Cortex of kidney (tissue), 1 donor: ENCODE measurements around the gene CTDSP1.

Experiments used
- DNase-seq: peaks from one replicate; lab custom pipeline; 2025; lab: John Stamatoyannopoulos, UW

Gene CTDSP1, protein sequence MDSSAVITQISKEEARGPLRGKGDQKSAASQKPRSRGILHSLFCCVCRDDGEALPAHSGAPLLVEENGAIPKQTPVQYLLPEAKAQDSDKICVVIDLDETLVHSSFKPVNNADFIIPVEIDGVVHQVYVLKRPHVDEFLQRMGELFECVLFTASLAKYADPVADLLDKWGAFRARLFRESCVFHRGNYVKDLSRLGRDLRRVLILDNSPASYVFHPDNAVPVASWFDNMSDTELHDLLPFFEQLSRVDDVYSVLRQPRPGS

DNA sequence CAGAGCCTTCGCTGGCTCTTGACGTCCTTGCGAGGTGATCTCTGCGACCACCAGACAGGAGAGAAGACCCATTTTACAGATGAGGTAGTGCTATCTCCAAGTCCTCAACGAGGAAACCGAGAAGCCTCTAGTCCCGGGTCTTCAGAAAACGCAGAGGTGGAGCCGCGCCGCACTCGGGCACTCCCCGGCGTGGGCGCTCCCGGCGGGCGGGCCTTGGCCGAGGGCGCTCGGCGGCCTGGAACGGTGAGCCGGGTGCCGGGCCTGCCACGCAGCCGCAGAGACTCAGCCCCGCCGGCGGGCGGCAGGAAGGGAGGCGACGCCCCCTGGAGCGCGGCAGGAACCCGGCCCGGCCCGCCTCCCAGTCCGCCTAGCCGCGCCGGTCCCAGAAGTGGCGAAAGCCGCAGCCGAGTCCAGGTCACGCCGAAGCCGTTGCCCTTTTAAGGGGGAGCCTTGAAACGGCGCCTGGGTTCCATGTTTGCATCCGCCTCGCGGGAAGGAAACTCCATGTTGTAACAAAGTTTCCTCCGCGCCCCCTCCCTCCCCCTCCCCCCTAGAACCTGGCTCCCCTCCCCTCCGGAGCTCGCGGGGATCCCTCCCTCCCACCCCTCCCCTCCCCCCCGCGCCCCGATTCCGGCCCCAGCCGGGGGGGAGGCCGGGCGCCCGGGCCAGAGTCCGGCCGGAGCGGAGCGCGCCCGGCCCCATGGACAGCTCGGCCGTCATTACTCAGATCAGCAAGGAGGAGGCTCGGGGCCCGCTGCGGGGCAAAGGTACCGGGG lies at the start of gene CTDSP1:
Gene CTDSP1, plus strand, starts transcription at position 478 of the 776 bp plus-strand sequence. Its CDS starts 223 bp downstream, at position 701.
- DNase-seq = peak; percentile 93

DNA sequence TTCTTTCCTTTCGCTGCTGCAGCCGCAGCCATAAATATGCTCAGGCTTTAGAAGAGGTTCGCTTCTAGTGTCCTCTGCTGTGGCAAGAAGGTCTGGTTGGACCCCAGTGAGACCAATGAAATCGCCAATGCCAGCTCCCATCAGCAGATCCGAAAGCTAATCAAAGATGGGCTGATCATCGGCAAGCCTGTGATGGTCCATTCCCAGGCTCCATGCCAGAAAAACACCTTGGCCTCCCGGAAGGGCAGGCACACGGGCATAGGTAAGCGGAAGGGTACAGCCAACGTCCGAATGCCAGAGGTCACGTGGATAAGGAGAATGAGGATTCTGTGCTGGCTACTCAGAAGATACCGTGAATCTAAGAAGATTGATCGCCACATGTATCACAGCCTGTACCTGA lies 45.6 kb upstream of the CTDSP1 start:
- DNase-seq = no peak

DNA sequence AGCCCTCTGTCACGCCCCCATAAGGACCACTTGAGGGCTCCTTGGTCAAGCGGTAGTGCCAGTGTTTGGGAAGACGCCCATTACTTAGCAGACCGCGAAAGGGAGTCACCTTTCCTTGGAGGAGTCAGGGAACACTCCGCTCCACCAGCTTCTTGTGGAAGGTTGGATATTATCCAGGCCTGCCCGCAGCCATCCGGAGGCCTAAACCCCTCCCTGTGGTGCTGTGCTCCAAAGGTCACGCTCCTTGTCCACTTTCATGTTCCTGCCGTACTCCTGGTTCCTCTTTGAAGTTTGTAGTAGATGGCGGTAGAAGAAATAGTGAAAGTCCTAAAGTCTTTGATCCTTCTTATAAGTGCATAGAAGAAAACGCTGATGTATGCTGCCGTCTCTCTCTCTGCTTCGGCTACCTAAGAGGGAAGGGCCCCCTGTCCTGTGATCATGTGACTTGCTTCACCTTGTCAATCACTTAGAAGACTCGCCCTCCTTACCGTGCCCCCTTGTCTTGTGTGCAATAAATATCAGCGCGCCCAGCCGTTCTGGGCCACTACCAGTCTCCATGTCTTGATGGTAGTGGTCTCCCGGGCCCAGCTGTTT lies 44.7 kb upstream of the CTDSP1 start:
- DNase-seq = no peak

DNA sequence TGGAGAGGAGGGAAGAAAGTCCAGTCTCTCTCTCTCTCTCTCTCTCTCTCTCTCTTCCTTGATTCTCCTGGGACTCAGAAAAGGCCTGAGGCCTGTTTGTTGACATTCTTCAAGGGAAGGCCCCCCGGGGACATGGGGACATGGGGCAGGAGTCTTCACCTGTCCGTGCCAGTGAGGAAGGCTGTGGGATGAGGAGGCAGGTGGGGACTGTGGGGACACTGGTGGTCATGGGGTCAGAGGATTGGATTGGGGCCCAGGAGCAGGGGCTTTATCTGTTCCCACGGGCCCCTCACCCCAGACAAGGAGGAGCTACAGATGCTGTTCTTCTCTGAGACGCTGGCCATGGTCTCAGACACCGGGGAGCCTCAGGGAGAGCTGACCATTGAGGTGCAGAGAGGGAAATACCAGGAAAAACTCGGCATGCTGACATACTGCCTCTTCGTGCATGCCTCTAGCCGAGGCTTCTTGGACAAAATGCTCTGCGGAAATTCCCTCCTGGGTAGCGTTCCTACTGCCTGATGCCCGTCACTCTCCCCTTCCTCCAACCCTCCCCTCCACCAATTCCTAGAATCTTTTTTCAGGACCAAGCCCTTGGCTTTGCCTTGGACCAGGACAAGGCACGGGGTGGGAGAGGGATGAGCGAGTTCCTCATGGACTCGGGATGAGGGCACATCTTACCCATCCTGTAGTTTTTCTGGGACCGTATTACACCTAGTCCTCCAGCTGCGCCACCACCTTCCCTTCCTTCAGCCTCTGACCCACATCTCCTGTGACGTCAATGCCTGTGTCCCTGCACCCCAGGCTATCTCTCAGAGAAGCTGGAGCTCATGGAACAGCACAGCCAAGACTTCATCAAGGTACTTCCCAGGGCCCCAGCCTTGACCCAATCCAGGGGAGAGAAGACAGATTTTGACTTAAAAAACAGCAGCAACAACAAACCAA lies 42.2 kb upstream of the CTDSP1 start:
- DNase-seq = no peak

DNA sequence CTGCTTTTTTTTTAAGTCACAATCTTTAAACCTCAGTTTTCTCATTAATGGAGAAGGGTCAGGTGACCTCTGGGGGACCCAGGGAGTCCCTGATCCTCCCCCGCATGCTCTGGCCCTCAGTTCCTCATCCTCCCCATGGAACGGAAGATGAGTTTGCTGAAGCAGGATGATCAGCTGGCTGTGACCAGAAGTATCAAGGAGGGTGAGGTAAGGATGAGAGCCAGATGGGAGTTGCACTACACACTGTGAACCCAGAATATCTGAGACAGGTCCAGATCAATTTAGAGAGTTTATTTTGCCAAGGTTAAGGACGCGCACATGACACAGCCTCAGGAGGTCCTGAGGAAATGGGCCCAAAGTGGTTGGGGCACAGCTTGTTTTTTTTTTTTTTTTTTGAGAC lies 39.2 kb upstream of the CTDSP1 start:
- no peak for DNase-seq

DNA sequence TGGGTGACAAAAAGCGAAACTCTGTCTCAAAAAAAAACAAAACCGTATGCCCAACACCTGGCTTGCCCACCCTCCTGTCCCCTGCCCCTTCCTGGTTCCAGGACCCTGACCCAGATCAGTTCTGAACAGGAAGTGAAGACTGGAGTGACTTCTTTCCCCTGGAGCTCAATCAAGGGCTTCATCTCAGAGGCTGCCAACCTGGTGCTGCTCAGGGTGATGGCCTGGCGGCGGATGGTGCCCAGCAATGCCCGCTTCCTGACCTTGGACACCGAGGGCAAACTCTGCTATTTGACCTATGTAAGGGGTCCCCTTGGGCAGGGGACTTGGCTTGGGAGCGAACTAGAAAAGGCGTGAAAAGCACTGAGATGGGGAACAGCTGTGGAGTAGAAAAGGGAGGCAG lies 37.1 kb upstream of the CTDSP1 start:
- DNase-seq = no peak

DNA sequence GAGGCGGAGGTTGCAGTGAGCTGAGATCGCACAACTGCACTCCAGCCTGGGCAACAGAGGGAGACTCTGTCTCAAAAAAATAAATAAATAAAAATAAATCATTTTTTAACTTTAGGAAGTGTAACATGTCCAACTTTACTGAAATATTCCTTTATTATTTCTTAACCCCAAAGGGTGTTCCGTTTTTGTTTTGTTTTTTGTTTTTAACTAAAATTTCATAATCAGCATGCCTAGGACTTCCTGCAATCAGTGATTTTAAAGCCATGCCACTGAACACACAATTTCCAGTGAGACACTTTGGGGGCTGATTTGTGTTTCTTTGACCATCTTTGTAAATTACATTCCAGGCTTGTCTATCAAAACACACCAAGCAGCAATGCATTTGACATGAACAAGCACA lies 35.9 kb upstream of the CTDSP1 start:
- no peak for DNase-seq

DNA sequence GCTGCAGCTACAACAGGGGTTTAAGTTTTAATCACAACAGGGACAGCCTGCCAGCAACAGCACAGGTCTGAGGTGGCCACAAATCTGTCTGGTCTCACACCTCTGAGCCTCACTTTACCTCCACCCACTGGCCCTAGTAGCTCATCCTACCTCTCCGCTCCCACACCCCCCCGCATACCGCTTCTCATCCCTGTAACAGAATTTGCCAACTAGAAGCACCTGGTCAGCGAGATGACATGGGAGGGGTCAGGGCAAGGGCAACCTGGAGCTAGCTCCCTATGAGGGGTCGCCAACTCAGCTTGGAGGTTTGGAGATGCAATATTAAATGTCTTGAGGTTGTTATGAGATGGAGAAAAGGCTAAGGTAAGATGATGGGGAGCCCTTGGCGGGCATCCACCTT lies 35.5 kb upstream of the CTDSP1 start:
- DNase-seq = no peak

DNA sequence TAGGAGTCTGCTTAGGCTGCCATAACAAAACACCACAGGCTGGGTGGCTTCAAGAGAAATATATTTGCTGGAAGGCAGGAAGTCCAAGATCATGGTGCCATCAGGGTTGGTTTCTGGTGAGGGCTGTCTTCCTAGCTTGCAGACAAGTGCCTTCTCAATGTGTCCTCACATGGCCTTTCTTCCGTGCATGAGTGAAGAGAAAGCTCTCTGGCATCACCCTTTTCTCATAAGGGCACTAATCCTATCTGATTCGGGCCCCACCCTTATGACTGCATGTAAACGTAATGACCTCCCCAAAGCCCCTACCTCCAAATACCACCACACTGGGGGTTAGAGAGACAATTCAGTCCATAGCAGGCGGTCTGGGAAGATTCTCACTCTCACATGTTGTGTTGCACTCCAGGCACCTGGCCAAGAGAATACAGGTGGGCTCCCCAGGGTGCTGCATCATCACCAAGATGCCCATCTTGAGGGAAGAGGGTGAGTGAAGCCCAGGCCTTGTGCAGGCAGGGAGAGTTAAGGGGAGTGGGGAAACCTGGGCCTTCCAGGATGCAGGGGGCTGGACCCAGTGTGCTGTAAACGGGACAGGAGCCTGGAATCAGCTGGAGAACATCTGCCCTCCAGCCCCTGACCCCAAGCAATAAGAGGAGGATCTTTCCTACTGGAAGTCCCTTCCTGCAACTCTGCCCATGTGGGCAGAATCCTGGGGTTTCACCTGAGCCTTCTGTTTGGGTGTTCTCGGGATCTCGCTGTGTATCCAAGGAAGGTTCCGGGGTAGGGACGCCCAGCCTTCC lies 32.9 kb upstream of the CTDSP1 start:
- no peak for DNase-seq

DNA sequence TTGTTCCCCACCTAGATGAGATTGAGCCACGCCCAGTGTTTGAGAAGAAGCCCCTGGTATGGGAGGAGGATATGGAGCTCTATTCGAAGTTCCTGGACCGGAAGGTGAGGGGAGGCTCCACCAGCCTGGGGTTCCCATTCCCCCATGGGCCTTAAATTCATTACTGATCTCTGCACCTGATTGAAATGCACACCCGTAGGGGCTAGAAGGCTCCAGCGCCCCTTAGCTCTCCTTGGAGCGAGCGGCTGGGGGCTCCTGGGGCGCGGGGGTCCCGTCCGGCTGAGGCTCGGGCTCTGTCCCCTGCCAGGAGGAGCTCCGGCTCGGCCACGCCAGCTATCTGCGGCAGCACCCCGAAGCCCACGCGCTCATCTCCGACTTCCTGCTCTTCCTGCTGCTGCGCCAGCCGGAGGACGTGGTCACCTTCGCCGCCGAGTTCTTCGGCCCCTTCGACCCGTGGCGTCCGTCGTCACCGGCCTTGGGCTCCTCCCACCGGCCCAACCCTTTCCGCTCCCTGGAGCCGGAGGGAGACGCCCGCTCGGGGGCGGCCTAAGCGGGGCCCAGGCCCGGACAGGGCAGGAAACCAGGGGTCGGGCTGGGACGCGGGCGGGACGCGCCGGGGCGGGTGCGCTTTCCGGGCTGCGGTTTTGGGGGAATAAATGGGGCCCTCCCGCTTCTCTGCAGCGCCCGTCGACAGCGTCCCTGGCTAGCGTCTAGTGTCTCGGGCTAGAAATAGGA lies 32.1 kb upstream of the CTDSP1 start:
- no peak for DNase-seq

DNA sequence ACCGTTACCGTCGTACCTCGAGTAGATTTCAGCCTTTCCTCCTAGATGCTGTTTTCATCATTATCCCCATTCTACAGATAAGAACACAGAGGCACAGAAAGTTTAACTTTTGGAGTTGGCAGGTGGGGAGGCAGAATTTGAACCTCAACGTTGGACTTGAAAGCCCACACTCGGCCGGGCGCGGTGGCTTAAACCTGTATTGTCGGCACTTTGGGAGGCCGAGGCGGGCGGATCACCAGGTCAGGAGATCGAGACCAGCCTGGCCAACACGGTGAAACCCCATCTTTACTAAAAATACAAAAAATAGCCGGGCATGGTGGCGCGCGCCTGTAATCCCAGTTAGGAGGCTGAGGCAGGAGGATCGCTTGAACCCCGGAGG lies 31.5 kb upstream of the CTDSP1 start:
- no peak for DNase-seq

DNA sequence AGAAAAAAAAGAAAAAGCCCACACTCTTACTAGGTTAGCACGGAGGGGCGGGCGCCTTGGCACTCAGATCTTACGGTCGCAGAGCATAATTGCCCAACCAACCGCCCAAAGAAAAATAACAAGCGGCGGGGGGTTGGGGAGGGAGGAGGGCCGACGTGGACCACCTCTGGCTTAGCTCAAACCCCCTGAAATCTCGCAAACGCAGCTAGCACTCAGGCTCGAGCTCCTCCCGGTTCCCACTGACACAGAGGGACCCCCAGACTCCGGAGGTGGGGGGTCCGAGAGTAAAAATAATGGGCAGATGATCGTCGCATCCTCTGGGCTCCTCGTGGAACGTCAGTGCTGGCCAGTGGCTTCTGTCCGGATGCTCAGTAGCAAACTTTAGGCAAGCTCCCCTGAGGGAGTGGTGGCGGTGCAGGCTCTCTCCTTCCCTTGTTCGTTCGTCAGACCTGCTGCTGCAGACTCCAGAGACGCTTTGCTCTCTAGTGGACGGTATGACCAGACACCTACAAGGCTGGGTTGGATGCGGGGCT lies 31.0 kb upstream of the CTDSP1 start:
- DNase-seq = no peak

DNA sequence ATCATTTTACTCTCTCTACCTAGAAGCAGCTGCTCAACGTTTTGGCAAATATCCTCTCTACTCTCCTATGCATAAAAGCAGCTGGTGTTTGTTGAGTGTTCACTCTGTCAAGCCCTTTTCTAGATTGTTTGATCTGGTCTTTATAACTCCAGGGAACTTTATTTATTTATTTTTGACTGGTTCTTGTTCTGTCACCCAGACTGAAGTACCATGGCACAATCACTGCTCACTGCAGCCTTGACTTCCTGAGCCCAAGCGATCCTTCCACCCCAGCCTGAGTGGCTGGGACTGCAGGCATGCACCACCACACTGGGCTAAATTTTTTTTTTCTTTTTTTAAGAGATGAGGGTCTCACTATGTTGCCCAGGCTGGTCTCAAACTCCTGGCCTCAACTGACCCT lies 30.3 kb upstream of the CTDSP1 start:
- DNase-seq = no peak

DNA sequence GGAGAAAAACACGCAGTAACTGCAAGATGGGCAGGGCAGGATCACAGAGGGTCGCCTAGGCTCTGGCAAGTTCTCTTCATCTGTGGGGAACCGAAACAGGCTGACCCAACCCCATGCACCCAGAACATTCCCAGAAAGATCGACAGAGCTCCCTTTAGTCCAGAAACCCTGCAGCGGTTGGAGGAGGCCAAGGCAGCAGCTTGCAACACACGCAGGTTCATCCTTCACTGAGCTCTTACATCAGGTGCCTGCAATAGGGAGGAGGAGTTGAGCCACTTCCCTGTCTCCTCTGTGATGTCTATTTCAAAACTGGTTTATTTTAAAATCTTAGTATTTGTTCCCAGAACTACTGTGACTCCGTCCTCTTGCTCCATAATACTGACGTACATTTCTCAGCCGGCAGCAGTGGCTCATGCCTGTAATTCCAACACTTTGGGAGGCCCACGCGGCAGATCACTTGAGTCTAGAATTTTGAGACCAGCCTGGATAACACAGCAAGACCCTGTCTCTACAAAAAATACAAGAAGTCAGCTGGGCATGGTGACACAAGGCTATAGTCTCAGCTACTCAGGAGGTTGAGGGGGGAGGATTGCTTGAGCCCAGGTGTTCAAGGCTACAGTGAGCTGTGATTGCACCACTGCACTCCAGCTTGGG lies 29.1 kb upstream of the CTDSP1 start:
- no peak for DNase-seq

DNA sequence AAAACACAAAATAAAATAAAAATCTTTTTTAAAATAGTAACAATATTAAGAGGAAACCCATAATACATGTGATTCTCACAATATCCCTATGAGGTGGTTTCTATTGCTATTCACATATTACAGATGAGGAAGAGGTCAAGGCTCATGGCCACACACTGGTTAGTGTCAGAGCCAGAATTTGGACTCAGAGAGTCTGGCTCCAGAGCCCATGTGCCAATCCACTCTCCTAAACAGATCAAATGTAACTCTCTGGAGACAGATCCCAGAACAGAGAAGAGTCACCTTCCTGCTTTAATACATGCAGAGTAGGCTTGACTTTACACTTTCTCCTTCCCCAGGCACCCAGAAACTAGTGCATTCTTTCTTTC lies 27.7 kb upstream of the CTDSP1 start:
- no peak for DNase-seq

DNA sequence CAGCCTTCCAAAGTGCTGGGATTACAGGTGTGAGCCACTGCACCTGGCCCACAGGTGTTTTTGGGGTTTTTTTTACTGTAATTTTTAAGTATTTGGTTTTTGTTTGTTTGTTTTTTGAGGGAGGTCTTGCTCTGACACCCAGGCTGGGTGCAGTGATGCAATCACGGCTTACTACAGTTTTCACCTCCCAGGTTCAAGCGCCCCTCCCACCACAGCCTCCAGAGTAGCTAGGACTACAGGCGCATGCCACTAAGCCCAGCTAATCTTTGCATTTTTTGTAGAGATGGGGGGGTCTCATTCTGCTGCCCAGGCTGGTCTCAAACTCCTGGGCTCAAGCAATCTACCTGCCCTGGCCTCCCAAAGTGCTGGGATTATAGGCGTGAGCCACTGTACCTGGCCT lies 24.9 kb upstream of the CTDSP1 start:
- DNase-seq = no peak

DNA sequence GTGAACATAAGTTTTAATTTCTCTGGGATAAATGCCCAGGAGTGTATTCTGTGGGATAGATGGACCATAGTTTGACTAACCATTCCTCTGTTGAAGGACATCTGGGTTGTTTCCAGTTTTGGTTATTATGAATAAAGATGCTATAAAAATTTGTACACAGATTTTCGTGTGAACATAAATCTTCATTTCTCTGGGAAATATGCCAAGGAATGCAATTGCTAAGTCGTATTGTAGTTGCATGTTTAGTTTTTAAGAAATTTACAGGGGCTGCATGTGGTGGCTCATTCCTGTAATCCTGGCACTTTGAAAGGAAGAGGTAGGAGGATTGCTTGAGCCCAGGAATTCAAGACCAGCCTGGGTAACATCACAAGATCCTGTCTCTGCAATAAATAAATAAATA lies 24.5 kb upstream of the CTDSP1 start:
- no peak for DNase-seq

DNA sequence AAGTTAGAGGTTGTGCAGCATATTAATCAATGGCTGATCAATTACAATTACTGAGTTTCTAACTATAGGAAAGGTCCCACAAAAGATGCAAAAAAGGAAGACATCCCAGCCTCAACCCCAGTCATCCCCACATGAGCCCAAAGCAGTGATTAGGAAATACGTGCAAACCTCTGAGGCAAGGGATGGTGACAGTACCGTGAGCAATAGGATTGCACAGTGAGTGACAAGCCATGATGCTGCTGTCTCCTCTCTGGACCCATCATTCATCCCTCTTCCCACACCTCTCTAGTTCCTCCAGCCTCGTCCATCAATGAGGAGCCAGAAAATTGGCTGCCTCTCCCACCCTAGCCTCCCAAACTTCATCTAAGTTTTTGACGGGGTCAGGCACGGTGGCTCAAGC lies 21.6 kb upstream of the CTDSP1 start:
- no peak for DNase-seq

DNA sequence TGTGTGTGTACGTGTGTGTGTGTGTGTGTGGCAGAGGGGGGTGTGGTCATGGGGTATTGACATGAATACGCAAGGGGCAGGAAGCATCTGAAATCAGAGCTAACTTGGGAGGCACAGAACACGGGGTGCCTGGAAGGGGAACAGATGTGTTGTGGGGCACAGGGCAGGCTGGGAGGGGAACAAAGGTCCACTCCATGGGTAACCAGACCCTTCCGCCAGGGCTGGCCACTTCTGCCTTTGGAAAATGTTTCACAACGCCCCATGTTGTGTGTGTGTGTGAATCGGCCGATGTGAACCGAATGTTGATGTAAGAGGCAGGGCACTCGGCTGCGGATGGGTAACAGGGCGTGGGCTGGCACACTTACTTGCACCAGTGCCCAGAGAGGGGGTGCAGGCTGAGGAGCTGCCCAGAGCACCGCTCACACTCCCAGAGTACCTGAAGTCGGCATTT lies 17.7 kb upstream of the CTDSP1 start, which contains the start of gene SLC11A1:
Gene SLC11A1, plus strand, starts transcription at position 358 of the 451 bp plus-strand sequence. CDS start 96 bp downstream, outside the sequence.
- DNase-seq = no peak

DNA sequence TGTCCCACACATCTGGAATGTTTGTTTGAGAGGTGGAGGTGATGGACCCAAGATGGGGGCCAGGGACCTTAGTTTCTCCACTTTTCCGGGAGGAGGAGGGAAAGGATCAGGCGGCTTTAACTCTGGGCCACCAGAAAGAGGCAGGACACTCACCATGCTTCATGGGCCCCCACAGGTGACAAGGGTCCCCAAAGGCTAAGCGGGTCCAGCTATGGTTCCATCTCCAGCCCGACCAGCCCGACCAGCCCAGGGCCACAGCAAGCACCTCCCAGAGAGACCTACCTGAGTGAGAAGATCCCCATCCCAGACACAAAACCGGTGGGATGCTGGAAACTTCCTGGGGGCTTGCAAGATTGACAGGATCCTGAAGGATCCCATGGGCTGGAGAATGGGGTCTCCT lies 16.9 kb upstream of the CTDSP1 start:
- no peak for DNase-seq
